ENCODE measurements around the gene C14orf180.

The C14orf180 gene

GRCh38 chr14:104579507-104579906 is at the start of gene C14orf180:
C14orf180 (plus strand) TSS chr14:104579764; CDS start chr14:104586431, 6,667 bp downstream.
- H3K36me3 ChIP-seq (replicated peaks; ENCODE audit: insufficient read depth, low read length), result no peaks in the 10 kb centered on the region
- no peak for DNase-seq
- TF ChIP-seq CTCF (IDR thresholded peaks at IDR 0.05; ENCODE audit: low read length) (no peak), EZH2 (optimal IDR thresholded peaks at IDR 0.05; ENCODE audit: low read depth, low read length) (no peak)
- no peak within 1 kb of the TSS for H3K27ac ChIP-seq (ENCODE audit: low read length)
- no peak within 1 kb of the TSS for H3K4me3 ChIP-seq (ENCODE audit: low read length)
- H3K9me2 ChIP-seq (replicated peaks; ENCODE audit: insufficient read depth, low read length), result no peaks in the 10 kb centered on the region
- no peaks in the 10 kb centered on the region for H3K4me1 ChIP-seq (ENCODE audit: low read length)
- H2AFZ ChIP-seq (ENCODE audit: low read length), result no peak within 1 kb of the TSS
- peaks cover 23% of the 10 kb centered on the region for H3K27me3 ChIP-seq (replicated peaks; ENCODE audit: insufficient read depth, low read length)
- H4K20me1 ChIP-seq (ENCODE audit: insufficient read depth, low read length), result no peaks in the 10 kb centered on the region
- no peak within 1 kb of the TSS for H3K9ac ChIP-seq (ENCODE audit: low read length)
- no peak within 1 kb of the TSS for H3K4me2 ChIP-seq (ENCODE audit: low read depth, low read length)
- no peaks in the 10 kb centered on the region for H3K79me2 ChIP-seq (ENCODE audit: low read length)
- no peaks in the 10 kb centered on the region for H3K9me3 ChIP-seq (replicated peaks; ENCODE audit: insufficient read depth, low read length)
- H3F3A ChIP-seq (ENCODE audit: insufficient read depth, low read length), result no peaks in the 10 kb centered on the region

- Histone ChIP-seq H3K36me3 (replicated peaks; ENCODE audit: insufficient read depth, low read length) (no peaks in the 10 kb centered on the region), H3K9ac (ENCODE audit: low read length) (no peak overlapping the region), H3K9me2 (replicated peaks; ENCODE audit: insufficient read depth, low read length) (no peaks in the 10 kb centered on the region), H3K79me2 (ENCODE audit: low read length) (no peaks in the 10 kb centered on the region), H3K9me3 (replicated peaks; ENCODE audit: insufficient read depth, low read length) (no peaks in the 10 kb centered on the region), H2AFZ (ENCODE audit: low read length) (no peak overlapping the region), H3K4me1 (ENCODE audit: low read length) (no peaks in the 10 kb centered on the region), H3K27ac (ENCODE audit: low read length) (no peak overlapping the region), H4K20me1 (ENCODE audit: insufficient read depth, low read length) (no peaks in the 10 kb centered on the region), H3K27me3 (replicated peaks; ENCODE audit: insufficient read depth, low read length) (peaks cover 18% of the 10 kb centered on the region; the same call in 1 of the 2 replicates), H3K4me3 (ENCODE audit: low read length) (no peak overlapping the region), H3F3A (ENCODE audit: insufficient read depth, low read length) (no peaks in the 10 kb centered on the region), H3K4me2 (ENCODE audit: low read depth, low read length) (no peak overlapping the region)
- DNase-seq, result no peak
- no peak for TF ChIP-seq CTCF (IDR thresholded peaks at IDR 0.05; ENCODE audit: low read length)
- TF ChIP-seq EZH2phosphoT487 (IDR thresholded peaks at IDR 0.05; ENCODE audit: low read length), result no peak
- no peak for TF ChIP-seq EZH2 (optimal IDR thresholded peaks at IDR 0.05; ENCODE audit: low read depth, low read length)
These were observed 48.9 kb upstream of the C14orf180 start for GRCh38 chr14:104530646-104531045.

GRCh38 chr14:104531421-104532190 is 48.0 kb upstream of the C14orf180 start:
- Histone ChIP-seq H3K4me2 (ENCODE audit: low read depth, low read length) (no peak overlapping the region), H2AFZ (ENCODE audit: low read length) (no peak overlapping the region), H3K36me3 (replicated peaks; ENCODE audit: insufficient read depth, low read length) (no peaks in the 10 kb centered on the region), H3K9me3 (replicated peaks; ENCODE audit: insufficient read depth, low read length) (no peaks in the 10 kb centered on the region), H3K4me1 (ENCODE audit: low read length) (no peaks in the 10 kb centered on the region), H4K20me1 (ENCODE audit: insufficient read depth, low read length) (no peaks in the 10 kb centered on the region), H3K27ac (ENCODE audit: low read length) (no peak overlapping the region), H3K79me2 (ENCODE audit: low read length) (no peaks in the 10 kb centered on the region), H3K27me3 (replicated peaks; ENCODE audit: insufficient read depth, low read length) (peaks cover 18% of the 10 kb centered on the region; the same call in 1 of the 2 replicates), H3F3A (ENCODE audit: insufficient read depth, low read length) (no peaks in the 10 kb centered on the region), H3K9ac (ENCODE audit: low read length) (no peak overlapping the region), H3K9me2 (replicated peaks; ENCODE audit: insufficient read depth, low read length) (no peaks in the 10 kb centered on the region), H3K4me3 (ENCODE audit: low read length) (no peak overlapping the region)
- TF ChIP-seq CTCF (IDR thresholded peaks at IDR 0.05; ENCODE audit: low read length), result no peak
- TF ChIP-seq EZH2 (optimal IDR thresholded peaks at IDR 0.05; ENCODE audit: low read depth, low read length), result no peak
- DNase-seq, result no peak

Measured in MM.1S (cell line).